Gastrocnemius medialis (tissue), 4 donors: Measurements from ENCODE around the gene HIVEP3. TPM values are rescaled to one million over a fixed set of nuclear protein-coding genes. Genes with fewer than 3 reads are reported as not detected.

Experiments used
- ATAC-seq, 2 donors: fragments of 150-250 bp; one replicate each; pipeline ENCODE4 v1.9.1; 2016
- DNase-seq, 2 donors: peaks; one replicate each; pipeline ENCODE4 v3.0.0-alpha.2; 2019
- H3K27ac ChIP-seq, 4 donors: fragments of 200-600 bp; sonication (generic); 1 replicate in 1 of 4; 2 replicates in 3 of 4; pipeline ENCODE4 v1.5.1; 2016 to 2018; ENCODE audit warnings: mild to moderate bottlenecking in 2 of 4, moderate library complexity in 1 of 4
- H3K27me3 ChIP-seq, 3 donors: fragments of 200-600 bp; sonication (generic) in 2 of 3; 1 replicate in 1 of 3; 2 replicates in 2 of 3; pipeline versions ENCODE4 v1.5.1 to v1.6.0; 2016 to 2019; ENCODE audit warnings: mild to moderate bottlenecking in 1 of 3, moderate library complexity in 1 of 3
- H3K36me3 ChIP-seq, 2 donors: fragments of 200-600 bp; sonication (generic) in 1 of 2; one replicate each; pipeline ENCODE4 v1.5.1; 2017 to 2018
- H3K4me1 ChIP-seq, 2 donors: fragments of 200-600 bp; sonication (generic) in 1 of 2; one replicate each; pipeline ENCODE4 v1.5.1; 2016 to 2017; ENCODE audit warnings: mild to moderate bottlenecking in 2 of 2
- H3K4me3 ChIP-seq, 4 donors: fragments of 200-600 bp; sonication (generic) in 3 of 4; 1 replicate in 1 of 4; 2 replicates in 3 of 4; pipeline ENCODE4 v1.5.1; 2016 to 2019; ENCODE audit warnings: mild to moderate bottlenecking in 2 of 4
- H3K9me3 ChIP-seq, 3 donors: fragments of 200-600 bp; sonication (generic) in 2 of 3; 1 replicate in 1 of 3; 2 replicates in 2 of 3; pipeline ENCODE4 v1.5.1; 2016 to 2019
- POLR2A ChIP-seq, 2 donors: fragments of 450-650 bp; IDR thresholded peaks; one replicate each; pipeline ENCODE4 v1.6.1; 2017; ENCODE audit warnings: antibody characterized with exemption in 2 of 2, mild to moderate bottlenecking in 2 of 2, moderate library complexity in 2 of 2
- in situ Hi-C, 4 donors: fragments of 200-750 bp; cut with MboI; loops; one replicate each; pipeline versions ENCODE4 v1.15.0 to v1.8.0; 2017; ENCODE audit warnings: low sequenced_read_pairs in 4 of 4
- intact Hi-C: fragments of 100-400 bp; cut with DNase I; formaldehyde crosslinking; loops from one replicate; pipeline ENCODE4 v1.15.1; 2023; ENCODE audit warnings: low total_unique reads
- total RNA-seq, 4 donors: library from RNA; depleted of rRNA; stranded (reverse); fragments of >200 nt; gene quantifications; one replicate each; pipeline versions ENCODE4 v1.1.0 to v1.2.3, GENCODE V29; 2016
- TF ChIP-seq, protein P1 (sequence below), 5 experiments: fragments of 450-650 bp in 3 of 5; fragments of 200-600 bp in 2 of 5; sonication (generic) in 2 of 5; IDR thresholded peaks in 4 of 5; conservative IDR thresholded peaks in 1 of 5; 1 replicate in 4 of 5; 2 replicates in 1 of 5; pipeline ENCODE4 v1.5.1; 2016 to 2019; ENCODE audit warnings: antibody characterized with exemption in 5 of 5, mild to moderate bottlenecking in 3 of 5, moderate library complexity in 3 of 5

Gene HIVEP3
- total RNA-seq, 4 donors from 2014 or later: 0.80 to 1.8 (median 1.3) TPM

DNA sequence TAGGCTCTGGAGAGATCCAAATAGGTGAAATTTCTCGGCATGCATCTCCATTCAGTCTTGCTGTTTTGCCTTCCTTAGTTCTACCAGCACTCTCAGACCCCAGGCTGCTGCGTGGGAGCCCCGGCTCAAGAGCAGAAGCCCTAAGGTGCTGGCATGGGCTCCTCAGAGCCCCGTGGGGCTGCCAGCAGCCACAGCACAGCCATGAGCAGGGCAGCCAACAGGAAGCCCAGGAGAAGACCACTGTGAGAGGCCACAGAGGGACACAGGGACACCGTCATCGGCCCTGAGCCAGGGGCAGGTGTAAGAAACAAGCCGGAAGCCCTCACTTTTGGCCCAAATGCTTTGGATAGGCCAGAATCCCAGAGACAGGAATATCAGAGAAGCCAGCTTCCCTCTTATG is 66.6 kb downstream of the HIVEP3 start:
- ATAC-seq: no peak
- in situ Hi-C loops: no loop called here
- TF ChIP-seq POLR2A (IDR thresholded peaks at IDR 0.05): no peak
- TF ChIP-seq, protein P1, sequence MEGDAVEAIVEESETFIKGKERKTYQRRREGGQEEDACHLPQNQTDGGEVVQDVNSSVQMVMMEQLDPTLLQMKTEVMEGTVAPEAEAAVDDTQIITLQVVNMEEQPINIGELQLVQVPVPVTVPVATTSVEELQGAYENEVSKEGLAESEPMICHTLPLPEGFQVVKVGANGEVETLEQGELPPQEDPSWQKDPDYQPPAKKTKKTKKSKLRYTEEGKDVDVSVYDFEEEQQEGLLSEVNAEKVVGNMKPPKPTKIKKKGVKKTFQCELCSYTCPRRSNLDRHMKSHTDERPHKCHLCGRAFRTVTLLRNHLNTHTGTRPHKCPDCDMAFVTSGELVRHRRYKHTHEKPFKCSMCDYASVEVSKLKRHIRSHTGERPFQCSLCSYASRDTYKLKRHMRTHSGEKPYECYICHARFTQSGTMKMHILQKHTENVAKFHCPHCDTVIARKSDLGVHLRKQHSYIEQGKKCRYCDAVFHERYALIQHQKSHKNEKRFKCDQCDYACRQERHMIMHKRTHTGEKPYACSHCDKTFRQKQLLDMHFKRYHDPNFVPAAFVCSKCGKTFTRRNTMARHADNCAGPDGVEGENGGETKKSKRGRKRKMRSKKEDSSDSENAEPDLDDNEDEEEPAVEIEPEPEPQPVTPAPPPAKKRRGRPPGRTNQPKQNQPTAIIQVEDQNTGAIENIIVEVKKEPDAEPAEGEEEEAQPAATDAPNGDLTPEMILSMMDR (IDR thresholded peaks at IDR 0.05 in 4 of 5, conservative IDR thresholded peaks at IDR 0.05 in 1 of 5): no peak
- Histone ChIP-seq H3K4me3 (no peak overlapping the region), H3K36me3 (no peaks in the 10 kb centered on the region), H3K4me1 (peaks cover 12 to 30% of the 10 kb centered on the region in 2 donors), H3K27me3 (no peaks in the 10 kb centered on the region), H3K27ac (no peak overlapping the region), H3K9me3 (no peaks in the 10 kb centered on the region)
- DNase-seq: no peak
- intact Hi-C loops: no loop called here

DNA sequence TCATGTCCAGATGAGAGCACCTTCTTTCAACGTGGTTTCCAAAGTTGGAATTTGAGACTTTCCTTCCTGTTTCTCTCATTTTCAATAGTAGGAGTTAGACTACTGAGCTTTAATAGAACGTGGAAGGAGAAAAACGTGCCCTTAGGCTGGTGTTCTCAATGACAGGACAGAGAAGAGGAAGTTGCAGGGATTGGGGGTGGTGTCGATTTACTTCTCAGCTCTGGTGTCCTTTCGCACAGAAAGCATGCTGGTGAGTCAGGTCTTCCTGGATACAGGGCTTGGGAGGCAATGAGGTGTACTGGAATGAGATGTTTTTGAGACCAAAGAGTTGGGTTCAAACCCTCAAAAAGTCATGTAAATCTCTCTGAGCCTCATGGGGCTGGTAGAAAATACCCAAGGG is 67.1 kb downstream of the HIVEP3 start:
- Histone ChIP-seq H3K9me3 (no peaks in the 10 kb centered on the region), H3K27me3 (no peaks in the 10 kb centered on the region), H3K4me1 (peaks cover 7 to 25% of the 10 kb centered on the region in 2 donors), H3K4me3 (no peak overlapping the region), H3K36me3 (no peaks in the 10 kb centered on the region), H3K27ac (peak overlapping the region in 1 of 4 donors; percentile 31)
- TF ChIP-seq POLR2A (IDR thresholded peaks at IDR 0.05): no peak
- TF ChIP-seq, protein P1 (IDR thresholded peaks at IDR 0.05 in 4 of 5, conservative IDR thresholded peaks at IDR 0.05 in 1 of 5): no peak
- in situ Hi-C loops (no loop called here), intact Hi-C loops (no loop called here)
- DNase-seq: peak; percentile 62
- peak; percentile 90 to 98 for ATAC-seq

DNA sequence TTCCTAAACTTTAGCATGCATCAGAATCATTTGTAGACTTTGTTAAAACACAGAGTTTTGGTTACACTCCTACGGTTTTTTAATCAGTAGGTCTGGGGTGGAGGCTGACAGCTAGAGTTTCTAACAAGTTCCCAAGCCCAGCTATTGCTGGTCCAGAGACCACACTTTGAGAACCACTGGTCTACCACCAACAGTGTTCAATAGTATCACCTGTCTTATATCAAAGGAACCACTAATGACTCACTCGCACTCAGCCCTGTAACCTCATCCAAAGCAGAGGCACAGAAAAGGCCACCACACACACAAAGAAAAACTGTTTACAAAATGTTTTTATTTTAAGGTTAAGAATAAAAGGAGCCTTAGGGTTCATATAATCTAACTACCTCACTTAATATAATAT is 68.7 kb downstream of the HIVEP3 start:
- H3K27me3 ChIP-seq: no peaks in the 10 kb centered on the region
- H3K4me1 ChIP-seq: peaks cover 4 to 18% of the 10 kb centered on the region in 2 donors
- H3K9me3 ChIP-seq: no peaks in the 10 kb centered on the region
- no peak overlapping the region for H3K4me3 ChIP-seq
- ATAC-seq (no peak), DNase-seq (no peak)
- H3K27ac ChIP-seq: no peak overlapping the region
- intact Hi-C loops: no loop called here
- TF ChIP-seq POLR2A (IDR thresholded peaks at IDR 0.05): no peak
- TF ChIP-seq, protein P1 (IDR thresholded peaks at IDR 0.05 in 4 of 5, conservative IDR thresholded peaks at IDR 0.05 in 1 of 5): no peak
- in situ Hi-C loops: no loop called here
- no peaks in the 10 kb centered on the region for H3K36me3 ChIP-seq

DNA sequence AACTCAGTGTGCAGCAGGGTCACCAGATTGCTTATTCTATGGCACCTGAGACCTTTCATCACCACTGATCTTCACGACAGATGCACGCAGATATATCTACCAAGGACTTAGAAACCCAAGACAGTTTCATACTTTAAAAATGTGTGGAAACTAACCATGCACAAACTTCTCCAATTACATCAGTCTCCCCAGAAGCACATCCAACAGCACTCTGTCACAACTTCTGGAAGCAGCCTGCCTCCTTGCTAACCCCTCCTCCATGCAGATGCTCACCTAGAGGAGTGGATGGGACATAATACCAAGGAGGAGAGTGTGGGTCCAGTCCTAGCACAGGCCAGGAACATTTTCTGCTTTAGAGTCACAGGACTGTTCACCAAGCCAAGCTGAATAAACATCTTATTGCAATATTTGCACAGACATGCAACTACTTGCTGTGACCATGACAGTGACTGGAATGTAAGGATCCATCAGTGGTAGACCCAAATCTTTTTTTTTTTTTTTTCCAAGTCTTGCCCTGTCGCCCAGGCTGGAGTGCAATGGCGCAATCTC is 69.4 kb downstream of the HIVEP3 start:
- DNase-seq: no peak
- ATAC-seq: no peak
- intact Hi-C loops (no loop called here), in situ Hi-C loops (no loop called here)
- no peak overlapping the region for H3K4me3 ChIP-seq
- no peaks in the 10 kb centered on the region for H3K36me3 ChIP-seq
- no peaks in the 10 kb centered on the region for H3K9me3 ChIP-seq
- peaks cover 5 to 20% of the 10 kb centered on the region in 2 donors for H3K4me1 ChIP-seq
- TF ChIP-seq, protein P1 (IDR thresholded peaks at IDR 0.05 in 4 of 5, conservative IDR thresholded peaks at IDR 0.05 in 1 of 5): no peak
- TF ChIP-seq POLR2A (IDR thresholded peaks at IDR 0.05): no peak
- H3K27me3 ChIP-seq: no peaks in the 10 kb centered on the region
- H3K27ac ChIP-seq: no peak overlapping the region
